HG03097 (cell line): ENCODE results near the gene ARHGAP23.
"Not testable (repeated sequence)": the region's sequence is repeated elsewhere in the genome, so short reads cannot be mapped to it uniquely, and the experiment has no call there.

Source experiments
- ATAC-seq: cut with Tn5 transposase; IDR thresholded peaks from one replicate; pipeline ENCODE4 v1.9.1; 2021; ENCODE audit not compliant: unreplicated experiment, low FRiP score

Gene ARHGAP23

GRCh38 chr17:38421871-38422827 lies 6.1 kb upstream of the ARHGAP23 start:
- ATAC-seq: no peak

DNA sequence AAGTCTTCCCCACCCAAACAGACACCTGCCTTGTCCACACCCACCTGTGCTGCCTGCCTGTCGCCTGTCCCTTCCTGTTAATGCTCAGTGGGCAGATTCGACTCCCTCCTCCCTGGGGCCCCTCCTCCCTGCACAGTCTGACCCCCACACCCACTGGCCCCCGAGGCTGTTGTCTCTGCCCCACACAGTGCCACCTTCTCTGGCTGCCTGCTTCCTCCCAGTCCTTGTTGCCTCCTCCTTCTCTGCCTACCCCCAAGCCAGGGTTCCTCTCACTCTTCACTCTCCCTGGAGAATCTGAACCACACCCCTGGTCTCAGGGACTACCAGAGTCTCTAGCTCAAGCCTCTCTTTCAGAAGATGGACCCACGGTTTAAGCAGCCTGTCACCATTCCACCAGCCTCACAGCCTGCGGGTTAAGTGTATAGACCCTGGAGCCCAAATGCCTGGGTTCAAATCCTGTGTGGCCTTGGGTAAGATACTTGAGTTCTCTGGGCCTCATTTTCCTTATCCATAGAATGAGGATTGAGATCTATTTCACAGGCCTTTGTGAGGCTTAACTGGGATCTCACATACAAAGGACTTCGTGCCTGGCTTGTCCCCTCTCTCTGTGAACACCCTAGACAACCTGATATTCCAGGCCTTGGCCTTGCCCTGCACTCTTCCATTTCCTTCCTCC lies 3.8 kb upstream of the ARHGAP23 start:
- no peak for ATAC-seq

DNA sequence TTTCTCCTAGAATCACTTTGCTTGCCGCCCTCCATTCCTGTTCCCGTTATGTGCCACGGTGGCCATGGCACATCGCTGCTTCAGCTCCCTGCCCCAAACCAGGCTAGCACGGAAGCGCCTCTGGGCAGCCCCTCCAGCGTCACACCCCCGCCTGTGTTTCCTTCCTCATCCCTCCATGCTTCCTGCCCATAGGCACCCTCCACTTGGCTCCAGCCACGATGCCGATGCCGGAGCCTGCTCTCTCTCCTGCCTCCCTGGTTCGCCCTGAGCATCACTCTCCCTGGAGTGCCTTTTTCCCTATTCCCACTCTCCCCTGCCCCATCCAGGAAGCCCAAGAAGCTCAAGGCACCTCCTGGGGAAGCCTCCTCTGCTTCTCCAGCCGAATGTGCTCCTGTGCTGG lies 3.2 kb upstream of the ARHGAP23 start:
- ATAC-seq: no peak

- ATAC-seq: no peak
These were observed 2.5 kb upstream of the ARHGAP23 start for GRCh38 chr17:38425744-38426143.

DNA sequence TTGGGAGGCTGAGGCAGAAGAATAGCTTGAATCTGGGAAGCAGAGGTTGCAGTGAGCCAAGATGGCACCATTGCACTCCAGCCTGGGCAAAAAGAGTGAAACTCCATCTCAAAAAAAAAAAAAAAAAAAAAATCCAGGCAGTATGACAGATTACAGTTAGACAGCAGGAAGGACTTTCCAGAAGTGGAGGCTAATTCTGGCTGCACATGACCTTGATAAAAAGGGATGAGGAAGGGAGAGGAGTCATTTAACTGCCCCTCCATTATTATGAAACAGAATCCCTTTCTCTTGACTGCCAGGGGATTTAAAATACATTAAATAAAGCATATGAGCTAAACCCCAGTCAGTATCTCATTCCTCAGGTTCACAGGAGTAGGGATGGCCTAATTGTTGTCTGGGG lies 1.8 kb upstream of the ARHGAP23 start:
- no peak for ATAC-seq

DNA sequence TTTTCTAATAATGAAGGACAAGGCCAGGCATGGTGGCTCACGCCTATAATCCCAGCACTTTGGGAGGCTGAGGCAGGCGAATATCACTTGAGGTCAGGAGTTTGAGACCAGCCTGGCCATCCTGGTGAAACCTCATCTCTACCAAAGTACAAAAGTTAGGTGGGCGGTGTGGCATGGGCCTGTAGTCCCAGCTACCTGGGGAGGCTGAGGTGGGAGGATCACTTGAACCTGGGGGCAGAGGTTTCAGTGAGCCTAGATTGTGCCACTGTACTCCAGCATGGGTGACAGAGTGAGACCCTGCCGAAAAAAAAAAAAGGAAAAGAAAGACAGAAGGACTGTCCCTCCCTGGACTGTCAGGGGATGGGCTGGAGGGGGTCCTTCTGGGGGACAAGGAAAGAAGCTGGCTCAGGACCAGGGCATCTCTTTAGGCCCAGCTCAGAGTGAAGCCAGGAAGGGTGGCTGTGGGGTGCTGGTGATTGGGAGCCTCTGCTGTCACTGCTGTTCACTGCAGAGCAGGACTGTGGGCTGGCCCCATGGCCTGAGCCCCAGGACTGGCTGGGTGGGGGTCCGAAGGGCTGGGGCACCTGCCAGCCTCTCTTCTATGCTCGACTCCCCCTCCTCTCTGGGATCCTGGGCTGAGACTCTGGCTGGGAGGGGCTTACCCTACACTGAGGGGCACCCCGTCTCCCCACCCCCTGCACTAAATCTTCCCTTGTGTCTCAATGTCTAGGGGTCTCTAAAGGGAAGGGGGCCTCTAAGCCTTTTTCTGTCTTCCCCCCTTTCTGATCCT lies 909 bp upstream of the ARHGAP23 start:
- no peak for ATAC-seq

- no peak for ATAC-seq
These were observed 543 bp downstream of the ARHGAP23 start for GRCh38 chr17:38428643-38429371.

- no peak for ATAC-seq
These were observed 1.3 kb downstream of the ARHGAP23 start for GRCh38 chr17:38429476-38430100.

- ATAC-seq: no peak
These were observed 2.1 kb downstream of the ARHGAP23 start for GRCh38 chr17:38430316-38430715.

DNA sequence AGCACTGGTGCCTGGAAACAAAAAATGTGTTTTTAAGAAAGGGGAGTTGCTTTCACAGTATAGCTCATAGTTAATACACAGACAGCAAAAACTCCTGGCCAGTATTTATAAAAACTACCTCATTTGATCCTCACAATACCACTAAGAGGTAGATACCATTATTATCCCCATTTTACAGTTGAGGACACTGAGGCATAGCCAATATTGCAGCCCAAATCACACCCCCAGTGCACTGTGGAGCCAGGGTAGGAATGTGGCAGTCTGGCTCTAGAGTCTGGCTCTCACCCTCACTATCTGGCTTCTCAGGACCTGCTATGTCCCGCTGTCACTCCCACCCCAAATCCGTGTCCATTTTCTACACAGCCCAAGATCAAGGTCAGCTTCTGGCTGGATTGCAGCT lies 2.6 kb downstream of the ARHGAP23 start:
- ATAC-seq: no peak

DNA sequence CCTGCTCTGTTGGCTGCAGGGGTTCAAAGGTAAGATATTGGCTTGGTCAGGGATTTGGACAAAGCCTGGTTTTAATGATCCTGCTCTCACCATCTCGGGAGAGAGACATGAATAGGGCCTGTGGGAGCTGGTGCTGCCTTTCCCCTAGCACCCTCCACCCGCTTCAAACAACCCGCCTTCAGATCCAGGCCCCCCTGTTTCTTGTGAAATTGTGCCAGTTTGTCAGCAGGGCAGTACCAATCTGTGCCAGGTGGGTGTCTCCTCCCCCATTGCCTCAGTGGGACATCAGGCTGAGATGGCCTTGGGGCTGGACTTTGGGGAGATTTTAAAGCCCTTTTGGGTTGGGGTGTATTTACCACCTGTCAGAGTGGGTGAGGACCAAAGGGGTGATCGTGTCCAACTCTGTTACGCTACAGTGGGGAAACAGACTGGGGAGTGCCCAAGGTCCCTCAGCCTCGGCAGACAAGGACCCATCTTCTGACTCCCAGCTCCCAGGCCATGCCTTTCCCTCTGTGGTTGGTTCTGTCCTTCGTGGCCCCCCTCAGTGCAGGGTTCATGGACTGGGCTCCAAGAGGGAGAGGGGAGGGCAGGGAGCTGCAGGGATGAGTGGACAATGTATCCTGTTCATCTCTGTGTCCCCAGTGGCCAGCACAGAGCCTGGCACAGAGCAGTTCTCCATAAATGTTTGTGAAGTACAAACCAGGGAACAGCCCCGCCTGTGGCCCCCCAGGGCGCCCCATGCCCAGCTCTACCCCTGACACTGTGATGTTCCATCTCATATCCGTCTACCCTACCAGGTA lies 3.3 kb downstream of the ARHGAP23 start:
- no peak for ATAC-seq

- no peak for ATAC-seq
These were observed 6.0 kb downstream of the ARHGAP23 start for GRCh38 chr17:38434178-38434665.

- ATAC-seq: no peak
These were observed 7.5 kb downstream of the ARHGAP23 start for GRCh38 chr17:38435795-38436194.

GRCh38 chr17:38436386-38436785 lies 8.1 kb downstream of the ARHGAP23 start:
- ATAC-seq: no peak

DNA sequence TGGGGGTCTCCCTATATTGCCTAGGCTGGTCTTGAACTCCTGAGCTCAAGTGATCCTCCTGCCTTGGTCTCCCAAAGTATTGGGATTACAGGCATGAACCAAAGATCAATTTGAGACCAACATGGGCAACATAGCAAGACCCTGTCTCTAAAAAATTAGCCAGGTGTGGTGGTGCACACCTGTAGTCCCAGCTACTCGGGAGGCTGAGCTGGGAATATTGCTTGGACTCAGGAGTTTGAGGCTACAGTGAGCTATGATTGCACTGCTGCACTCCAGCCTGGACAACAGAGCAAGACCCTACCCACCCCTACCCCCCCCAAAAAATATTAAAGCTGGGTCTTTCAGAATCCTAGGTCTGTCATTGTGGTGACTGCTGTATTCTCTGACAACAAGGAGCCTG lies 9.0 kb downstream of the ARHGAP23 start:
- ATAC-seq: not testable (repeated sequence)

DNA sequence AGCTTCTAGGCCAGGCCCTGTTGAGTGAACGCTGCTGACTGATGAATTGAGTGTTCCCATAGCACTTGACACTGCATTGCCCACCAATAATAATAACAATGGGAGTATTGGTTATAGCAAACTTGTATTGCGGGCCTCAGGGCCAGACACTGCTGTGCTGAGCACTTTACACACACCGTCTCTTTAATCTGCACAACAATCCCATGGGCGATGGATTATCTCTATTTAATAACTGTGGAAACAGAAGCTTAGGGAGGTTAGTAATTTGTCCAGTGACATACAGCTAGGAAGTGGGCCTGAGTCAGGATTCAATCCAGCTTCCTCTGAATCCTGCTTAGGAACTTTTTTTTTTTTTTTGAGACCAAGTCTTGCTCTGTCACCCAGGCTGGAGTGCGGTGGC lies 11.2 kb downstream of the ARHGAP23 start:
- ATAC-seq: no peak

DNA sequence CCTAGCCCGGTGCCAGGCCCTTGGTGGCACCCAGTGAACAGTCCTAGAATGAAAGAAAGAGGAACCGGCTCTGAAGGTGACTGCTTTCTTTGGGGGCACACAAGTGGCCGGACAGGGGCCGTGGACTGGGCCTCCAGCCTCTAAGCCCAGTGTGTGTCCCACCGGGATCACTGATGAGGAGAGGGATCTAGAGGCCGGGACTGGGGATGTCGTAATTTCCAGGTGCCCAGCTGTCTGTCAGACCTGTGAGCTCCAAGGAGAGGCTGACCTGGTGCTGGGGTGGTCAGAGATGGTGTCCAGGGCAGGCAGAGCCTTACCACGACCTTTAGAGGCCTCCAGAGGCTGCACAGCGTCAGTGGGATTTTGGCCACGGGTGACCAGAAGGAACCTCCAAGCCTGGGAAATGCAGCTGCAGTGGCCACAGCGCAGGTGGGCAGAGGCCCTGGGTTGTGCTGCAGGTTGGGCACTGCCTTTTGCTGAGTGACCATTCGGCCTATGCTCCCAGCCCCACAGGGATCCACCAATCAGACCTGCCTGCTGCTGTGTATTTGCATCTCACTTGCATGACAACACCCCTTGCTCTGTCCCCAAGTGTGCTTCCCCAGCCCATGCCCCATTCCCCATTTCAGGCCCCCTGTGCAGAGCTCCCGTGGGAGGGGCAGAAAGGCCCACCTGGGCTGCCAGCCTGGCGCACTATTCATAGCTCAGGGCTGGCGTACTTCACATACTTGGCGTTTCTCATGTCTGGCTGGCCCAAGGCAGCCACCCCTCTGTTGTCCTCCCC lies 12.5 kb downstream of the ARHGAP23 start:
- no peak for ATAC-seq

- no peak for ATAC-seq
These were observed 13.3 kb downstream of the ARHGAP23 start for GRCh38 chr17:38441429-38442061.
